GM18870 (cell line): ENCODE measurements around the gene CNIH2.
"Not testable (repeated sequence)": the region's sequence is repeated elsewhere in the genome, so short reads cannot be mapped to it uniquely, and the experiment has no call there.

Experiments
- ATAC-seq: cut with Tn5 transposase; IDR thresholded peaks from one replicate; pipeline ENCODE4 v1.9.1; 2021; ENCODE audit warnings: moderate library complexity; ENCODE audit not compliant: unreplicated experiment

The CNIH2 gene

DNA sequence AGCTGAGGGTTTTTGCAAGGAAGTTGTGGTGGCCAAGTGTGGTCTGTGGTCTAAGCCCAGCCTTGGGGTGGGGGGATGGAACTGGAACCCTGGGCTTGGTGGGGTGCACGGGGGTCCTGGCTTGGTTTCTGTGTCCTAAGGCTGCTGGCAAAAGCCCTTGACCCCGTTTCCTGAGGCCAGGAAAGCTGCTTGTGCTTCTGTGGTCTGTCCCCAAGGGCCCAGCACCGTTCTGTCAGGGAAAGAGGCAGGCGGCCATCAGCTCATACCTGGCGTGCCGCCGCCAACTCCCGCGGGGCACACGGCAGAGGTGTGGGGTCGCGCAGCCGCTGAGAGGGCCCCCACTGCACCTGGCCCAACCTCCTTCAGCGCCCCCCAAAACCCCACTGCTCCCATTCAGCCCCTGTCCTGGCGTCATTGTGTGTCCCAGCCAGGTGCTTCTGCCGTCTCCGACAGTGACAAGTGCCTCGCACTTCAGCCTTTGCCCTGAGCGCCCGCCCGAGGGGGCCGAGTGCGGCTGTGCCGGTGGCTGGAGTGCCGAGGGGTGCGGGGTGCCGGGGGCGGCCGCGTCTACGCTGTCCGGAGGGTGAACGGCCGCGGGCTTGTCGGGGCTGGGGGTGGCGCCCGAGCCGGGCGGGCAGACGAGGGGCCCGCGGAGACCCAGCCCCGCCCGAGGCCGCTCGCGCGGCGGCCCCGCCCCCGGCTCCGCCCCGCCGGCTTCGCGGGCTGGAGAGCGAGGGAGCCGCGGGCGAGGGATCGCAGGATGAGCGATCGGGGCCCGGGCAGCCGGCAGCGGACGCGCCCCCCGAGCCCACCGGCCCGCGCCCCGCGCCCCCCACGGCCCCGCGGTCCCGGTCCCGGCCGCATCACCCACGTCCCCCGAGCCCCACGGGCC lies at the start of gene CNIH2:
CNIH2 (plus strand) TSS at position 705 of the 892 bp plus-strand sequence. CDS start 282 bp downstream, outside the sequence.
- ATAC-seq, result no peak

DNA sequence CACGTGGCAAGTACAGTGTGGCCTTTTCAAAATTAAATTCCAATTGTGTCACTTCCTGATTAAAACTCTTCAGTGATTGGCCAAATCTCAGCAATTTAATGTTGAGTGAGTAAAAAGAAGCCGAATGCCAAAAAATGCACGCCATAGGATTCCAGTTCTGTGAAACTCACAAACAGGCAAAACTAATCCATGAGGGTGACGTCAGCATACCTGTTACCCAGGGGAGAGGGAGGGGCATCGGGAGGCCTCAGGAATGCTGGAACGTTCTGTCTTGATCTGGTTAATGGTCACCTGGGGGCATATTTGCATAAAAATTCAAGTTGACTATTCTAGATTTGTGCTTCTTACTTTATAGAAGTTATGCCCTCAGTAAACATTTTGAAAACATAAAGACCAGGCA lies 49.5 kb upstream of the CNIH2 start:
- ATAC-seq, result no peak

DNA sequence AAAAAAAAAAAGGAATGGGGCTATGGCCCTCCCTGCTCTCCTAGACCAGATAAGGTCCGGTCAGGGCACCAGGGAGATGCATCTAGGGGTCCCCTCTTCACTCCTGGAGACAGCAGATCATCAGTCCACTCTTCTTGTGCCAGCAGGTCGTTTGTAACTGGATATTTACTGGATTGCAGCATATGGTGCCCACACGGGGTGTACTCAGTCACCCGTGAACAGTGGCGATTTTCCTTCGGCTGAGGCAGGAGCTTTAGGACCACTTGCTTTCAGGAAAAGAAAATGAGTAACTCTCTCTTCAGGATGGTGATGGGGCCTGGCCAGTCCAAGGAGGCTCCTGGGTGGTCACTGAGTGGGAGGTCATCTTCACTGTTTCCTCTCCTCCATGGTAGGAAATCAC lies 47.8 kb upstream of the CNIH2 start:
- ATAC-seq, result no peak

DNA sequence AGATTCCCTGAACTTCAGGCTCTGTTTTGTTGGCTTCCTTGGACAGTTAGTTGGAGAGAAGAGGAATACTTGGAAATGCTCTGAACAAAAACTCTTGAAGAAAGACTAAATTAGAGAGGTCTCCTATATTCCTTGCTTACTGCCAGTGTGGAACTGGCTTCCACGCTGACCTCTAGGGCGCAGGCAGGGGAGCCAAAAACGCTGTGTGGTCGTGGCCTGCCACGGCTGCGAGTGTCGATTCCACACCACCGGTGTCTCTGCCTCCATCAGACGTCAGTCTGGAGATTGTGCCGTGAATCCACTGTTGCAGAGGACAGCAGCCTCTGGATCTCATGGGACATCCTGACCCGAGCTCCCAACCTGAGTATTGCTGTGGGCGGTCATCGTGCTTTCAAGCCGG lies 47.0 kb upstream of the CNIH2 start:
- ATAC-seq, result no peak

DNA sequence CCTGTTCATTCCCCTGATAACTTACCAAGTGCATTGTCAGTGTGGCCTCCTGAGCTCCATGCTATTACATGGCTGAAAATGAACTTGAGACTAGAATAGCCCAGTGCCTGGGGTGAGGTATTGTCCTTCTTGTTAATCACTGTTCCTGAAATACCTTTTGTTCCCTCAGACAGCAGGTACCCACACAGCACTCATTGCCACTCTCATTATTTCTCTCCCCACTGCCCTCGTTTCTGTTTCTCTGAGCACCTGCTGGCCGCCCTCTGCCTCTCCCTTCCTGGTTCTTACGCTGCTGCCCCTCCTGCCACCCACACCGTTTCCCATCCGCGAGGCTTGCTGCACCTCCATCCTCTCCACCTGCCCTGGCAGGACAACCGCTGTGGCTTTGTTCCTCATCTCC lies 46.4 kb upstream of the CNIH2 start:
- no peak for ATAC-seq

DNA sequence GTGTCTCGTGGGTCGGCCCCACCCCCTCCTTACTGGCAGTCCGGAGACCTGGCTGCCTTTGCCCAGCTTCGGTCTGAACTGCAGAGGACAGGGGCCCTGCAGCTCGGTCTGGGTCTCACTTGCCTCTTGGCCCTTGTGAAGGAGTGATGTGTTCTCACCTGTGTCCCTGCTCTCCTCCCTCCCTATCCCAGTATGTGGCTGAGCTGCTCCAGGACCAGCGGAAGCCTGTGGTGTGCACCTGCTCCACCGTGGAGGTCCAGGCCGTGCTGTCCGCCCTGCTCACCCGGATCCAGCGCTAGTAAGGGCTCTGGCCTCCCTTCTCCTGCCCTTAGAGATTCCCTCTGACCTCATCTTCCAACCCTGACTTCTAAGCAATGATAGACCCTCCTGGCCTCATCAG lies 45.2 kb upstream of the CNIH2 start:
- ATAC-seq, result no peak

DNA sequence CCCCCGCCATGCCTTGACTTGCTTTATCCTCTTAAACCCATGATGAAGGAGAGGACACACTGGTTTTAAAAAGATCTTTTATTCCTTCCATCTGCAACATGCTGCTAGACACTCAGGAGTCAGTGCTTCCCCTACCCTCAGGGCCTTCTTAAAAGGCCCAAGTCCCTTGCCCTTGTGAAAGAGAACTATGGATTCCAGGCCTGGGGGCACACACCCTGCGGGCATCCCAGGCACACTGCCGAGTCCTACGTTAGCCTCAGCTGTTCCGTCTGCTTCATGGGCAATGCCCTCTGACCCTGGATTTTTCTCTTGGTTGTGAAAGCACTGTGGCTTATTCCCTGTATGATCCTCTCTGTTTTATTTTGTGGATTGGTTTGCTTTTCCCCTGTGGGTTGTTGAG lies 44.7 kb upstream of the CNIH2 start:
- ATAC-seq, result no peak

DNA sequence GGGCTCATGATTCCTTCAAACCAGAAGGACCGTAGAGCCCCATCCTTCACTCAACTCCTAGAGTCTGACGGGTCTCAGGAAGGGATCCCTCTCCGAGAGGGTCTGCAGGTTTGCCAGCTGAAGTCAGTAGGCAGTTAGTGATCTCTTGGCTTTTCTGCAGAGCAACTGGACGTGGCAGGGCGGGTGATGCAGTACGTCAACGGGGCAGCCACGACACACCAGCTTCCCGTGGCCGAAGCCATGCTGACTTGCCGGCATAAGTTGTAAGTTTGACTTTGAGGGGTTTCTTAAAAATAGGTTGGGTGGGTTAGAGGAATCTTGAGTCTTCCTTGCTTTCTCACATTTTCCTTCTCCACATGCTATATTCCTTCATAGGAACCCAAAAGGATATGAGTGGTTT lies 42.8 kb upstream of the CNIH2 start:
- no peak for ATAC-seq

DNA sequence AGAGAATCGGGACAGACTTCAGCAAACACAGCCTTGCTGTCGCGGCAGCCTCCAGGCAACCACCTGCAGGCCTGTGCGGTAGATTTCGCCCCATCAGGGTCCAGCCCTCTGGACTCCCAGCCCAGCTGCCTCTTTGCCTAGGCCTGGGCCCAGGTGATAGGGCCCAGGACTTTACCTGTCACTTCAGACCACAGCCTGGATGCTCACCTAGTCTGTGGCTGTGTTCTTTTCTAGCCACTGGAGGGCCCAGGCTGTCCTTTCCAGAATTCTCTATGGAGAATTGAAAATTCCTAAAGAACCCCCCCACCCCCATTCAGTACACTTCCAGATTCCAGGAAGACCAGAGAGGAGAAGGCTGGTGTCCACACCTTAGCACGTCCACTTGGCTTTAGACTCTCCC lies 40.1 kb upstream of the CNIH2 start:
- ATAC-seq, result no peak

DNA sequence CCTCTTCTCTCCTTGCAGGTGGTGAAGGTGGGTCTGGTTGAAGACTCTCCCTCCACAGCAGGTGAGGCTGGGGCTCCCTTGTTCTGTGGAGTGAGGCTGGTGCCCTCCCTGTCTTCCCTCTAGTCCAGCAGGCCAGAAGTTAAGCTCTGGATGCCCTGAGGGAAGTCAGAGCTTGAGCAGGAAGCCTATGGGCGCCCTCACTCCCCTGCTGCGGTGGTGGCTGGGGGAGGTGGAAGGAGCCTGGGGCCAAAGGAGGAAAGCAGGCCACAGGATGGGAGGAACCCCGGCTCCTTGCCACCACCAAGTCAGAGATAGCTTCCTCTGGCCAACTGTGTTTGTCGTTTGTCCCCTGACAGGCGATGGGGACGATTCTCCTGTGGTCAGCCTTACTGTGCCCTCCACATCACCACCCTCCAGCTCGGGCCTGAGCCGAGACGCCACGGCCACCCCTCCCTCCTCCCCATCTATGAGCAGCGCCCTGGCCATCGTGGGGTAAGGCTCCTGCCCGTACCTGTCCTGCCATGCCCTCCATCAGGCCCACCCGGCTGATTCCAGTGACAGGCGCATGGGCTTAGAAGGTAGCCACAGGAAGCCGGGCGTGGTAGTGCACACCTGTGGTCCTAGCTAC lies 39.1 kb upstream of the CNIH2 start:
- ATAC-seq, result no peak

DNA sequence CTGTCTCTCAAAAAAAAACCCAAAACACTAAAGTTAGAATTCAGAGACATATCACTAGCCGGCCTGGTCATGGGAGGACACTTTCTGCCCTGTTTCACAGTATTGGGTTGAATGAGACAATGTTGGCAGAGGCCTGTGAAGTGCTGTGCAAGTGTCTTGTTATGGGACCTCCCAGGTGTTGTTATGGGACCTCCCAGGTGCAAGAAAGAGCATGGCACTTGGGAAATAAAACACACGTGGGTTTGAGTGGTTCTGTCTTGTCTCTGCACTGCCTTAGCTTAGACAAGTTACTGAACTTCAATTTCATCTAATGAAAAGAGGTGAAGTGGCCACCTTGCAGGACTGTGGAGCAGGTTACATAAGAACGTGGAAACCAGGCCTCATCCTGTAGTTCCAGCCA lies 38.5 kb upstream of the CNIH2 start:
- ATAC-seq, result no peak

DNA sequence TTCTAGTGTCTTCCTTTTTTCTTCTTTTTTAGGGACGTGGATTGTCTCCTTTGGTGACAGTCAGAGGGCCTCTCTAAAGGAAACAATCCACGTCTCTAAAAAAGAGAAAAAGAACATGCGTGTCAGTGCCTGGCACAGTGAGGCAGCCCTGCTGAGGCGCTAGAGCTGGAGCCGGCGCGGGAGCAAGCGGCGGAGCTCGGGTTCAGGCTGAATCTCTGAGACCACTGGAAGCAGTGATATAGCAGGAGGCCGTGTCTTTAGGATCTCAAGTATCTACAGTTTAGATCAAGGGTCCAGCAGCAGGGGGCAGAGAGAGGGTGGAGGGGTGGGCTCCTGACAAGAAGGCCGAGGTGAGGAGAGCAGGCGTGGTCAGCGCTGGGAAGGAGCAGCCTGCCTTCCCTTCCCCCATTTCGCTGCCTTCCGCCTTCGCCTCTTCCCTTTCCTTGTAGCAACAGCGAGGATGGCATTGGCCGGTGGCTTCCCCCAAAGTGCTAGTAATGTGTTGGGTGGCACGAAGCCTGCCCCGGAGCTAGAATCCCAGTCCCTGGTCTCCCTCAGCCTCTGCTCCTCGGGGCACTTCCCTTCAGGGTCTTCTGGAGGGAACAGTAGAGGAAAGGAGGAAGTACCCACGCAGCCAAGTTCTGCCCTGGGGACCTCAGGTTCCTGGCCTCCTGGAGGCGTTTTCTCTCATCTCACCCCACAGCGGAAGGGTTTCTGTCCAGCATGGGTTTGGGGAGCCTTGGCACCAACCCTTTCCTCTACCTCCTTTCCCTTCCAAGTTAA lies 37.8 kb upstream of the CNIH2 start:
- ATAC-seq, result no peak

DNA sequence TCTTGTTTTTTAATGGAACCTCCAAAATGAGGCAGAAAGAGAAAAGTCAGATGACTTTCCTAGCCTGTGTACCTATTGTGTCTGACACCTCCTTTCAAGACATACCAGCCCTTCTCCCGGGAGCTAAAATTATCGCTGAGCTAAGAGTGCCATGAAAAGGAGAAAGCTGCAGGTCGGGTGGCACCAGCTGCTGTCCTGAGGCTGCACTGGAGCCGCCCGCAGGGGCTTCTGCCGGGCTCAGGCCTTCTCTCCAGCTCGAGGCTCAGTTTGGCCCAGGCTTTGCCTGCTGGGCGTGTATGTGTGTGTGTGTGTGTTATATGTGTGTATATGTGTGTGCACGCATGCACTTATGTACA lies 37.2 kb upstream of the CNIH2 start:
- ATAC-seq, result no peak

DNA sequence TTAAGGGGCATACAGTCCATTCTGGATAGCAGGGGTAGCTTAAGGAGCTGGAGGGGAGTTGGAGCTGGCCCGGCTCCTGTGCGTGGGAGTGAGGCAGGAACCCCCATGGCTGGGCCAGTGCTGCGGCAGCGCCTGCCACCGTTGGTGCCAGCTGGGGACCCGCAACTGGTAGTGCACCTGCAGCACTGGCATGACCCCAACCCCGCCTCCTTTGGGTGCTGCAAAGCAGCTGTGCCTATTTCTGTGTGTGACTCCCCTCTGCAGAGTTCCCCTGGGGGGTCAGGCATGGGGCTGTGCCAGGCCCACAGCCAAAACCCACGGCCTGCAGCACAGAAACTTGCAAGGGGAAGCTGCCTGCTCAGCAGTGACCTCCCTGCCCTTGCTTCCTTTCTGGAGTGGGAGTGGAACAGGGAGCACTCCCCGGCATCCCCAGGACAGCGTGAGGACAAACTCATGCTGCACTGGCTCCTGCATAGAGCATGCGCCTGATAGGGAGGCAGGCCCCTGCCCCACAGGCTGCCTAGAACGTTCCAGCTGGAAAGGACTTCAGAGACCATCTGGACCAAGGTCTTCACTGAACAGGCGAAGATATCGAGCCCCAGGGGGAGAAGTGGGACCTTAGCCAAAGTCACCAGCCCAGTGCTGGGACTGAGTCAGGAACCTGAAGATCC lies 35.7 kb upstream of the CNIH2 start:
- ATAC-seq, result no peak

DNA sequence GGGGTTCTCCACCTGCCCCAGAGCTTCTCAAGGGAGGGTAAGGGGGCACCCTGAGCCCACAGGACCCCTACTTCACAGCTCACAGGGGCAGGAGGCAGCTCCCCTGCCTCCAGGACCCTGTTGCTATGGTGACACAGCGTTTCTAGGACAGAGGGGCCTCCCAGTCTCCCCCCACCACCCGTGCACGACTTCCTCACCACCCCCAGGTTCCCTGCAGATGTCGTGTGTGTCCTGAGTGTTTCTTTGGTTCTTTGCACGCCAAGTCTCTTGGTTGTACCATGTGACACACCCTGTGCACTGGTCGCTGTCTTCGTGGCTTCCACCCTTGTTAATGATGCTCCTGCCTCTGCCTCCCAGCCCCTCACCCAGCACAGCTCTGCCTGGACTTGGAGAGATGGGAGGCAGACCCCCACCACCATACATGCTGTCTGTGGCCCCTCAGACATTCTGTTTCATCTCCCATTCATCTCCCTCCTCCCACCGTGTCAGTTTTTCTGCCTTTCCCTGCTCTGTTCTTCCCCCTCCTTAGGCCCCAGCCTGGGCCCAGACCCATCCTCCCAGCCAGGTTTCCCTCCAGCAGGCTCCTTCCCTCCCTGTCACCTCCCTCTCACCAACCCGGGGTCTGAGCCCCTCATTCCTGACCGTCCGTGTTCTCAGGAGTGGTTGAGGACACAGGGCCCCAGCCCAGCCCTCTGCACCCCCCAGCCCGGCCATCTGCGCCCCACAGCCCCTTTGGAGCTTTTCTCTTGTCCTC lies 34.0 kb upstream of the CNIH2 start:
- no peak for ATAC-seq

DNA sequence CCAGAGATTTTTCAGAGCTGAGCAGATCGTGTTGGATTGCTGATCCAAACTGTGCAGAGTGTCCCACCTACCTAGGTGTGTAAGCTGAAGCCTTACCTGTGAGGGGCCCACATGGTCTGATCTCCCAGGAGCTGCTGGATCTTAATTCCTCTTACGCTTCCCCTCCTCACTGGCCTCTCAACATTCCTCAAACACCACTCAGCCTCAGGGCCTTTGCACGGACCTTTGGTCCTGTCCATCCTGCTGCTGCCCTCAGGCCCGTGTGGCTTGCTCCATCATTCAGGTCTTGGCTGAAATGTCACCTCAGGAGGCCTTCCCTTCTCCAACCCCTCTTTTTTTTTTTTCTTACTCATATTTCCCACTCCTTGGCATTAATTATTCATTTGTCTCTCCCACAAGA lies 30.7 kb upstream of the CNIH2 start:
- ATAC-seq, result no peak

DNA sequence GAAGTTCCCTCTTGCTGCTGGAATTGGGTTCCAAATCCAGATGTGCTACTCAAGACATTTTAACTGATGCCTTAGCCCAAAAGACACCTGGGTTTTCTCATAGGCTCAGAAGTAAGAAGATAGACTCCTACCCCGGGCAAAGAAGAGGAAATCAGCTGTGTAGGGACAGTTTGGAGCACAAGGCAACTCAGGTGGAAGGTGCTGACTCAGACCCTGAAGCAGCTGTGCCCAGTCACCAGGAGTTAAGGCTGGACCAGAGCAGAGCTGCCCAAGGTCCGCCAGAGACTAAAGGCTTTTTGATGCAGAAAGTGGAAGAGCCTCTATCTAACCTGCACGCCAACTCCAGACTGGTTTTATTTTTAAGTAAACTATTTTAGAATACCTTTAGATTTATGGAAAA lies 30.2 kb upstream of the CNIH2 start:
- no peak for ATAC-seq

DNA sequence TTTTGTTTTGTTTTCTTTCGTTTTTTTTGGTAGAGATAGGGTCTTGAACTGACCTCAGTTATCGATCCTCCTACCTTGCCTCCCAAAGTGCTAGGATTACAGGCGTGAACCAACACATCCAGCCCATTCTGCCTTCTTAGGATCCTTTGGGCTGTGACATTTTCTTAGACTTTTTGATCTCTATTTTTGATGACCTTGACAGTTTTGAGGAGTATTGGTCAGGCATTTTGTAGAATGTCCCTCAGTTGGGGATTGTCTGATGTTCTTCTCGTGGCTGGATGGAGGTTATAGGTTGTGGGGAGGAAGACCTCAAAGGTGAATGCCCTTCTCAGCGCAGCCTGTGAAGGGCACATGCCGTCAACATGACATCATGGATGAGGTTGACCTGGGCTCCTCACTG lies 29.1 kb upstream of the CNIH2 start:
- ATAC-seq, result no peak

DNA sequence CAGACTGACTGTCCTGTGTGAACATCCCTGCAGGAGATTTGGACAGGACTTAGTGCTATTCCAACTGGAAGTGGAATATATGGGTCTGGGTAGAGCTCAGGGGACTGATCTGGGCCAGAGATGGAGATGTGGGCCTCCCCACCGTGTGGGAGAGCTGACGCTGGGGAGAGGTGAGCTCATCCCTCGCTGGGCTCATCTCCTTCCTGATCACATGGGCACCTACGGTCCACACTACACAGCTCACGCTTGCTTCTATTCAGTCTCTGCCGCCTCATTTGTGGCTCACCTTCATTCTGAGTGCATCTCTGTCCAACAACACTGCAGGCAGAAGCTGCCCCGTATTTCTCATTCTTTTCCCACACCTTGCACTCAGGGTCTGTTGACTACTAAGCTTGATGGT lies 26.2 kb upstream of the CNIH2 start:
- no peak for ATAC-seq

DNA sequence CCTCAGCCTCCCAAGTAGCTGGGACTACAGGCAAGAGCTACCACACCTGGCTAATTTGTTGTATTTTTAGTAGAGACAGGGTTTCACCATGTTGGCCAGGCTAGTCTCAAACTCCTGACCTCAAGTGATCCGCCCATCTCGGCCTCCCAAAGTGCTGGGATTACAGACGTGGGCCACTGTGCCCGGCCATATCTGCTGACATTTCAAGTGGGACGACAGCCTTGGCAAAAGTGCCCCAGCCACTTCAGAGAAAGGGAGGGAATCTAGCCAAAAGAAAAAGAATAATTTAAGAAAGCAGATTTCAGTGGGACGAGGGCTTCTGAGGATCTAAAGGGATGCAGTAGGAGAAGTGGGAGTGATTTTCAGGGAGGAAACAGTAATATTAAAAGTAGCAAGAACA lies 24.9 kb upstream of the CNIH2 start:
- not testable (repeated sequence) for ATAC-seq

DNA sequence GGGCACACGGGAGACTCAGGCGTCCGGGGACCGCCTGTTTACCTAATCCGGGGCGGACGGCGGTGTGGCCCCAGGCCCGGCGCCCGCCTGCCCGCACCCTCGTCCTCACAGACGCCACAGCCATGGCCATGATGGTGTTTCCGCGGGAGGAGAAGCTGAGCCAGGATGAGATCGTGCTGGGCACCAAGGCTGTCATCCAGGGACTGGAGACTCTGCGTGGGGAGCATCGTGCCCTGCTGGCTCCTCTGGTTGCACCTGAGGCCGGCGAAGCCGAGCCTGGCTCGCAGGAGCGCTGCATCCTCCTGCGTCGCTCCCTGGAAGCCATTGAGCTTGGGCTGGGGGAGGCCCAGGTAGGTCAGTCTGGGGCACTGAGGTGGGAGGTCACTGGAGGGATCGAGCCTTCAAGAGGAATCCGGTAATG lies 19.5 kb upstream of the CNIH2 start:
- no peak for ATAC-seq
